Measurements from ENCODE around the gene TAF8.
"Not testable (repeated sequence)": the region's sequence is repeated elsewhere in the genome, so short reads cannot be mapped to it uniquely, and the experiment has no call there.

Gene TAF8, protein sequence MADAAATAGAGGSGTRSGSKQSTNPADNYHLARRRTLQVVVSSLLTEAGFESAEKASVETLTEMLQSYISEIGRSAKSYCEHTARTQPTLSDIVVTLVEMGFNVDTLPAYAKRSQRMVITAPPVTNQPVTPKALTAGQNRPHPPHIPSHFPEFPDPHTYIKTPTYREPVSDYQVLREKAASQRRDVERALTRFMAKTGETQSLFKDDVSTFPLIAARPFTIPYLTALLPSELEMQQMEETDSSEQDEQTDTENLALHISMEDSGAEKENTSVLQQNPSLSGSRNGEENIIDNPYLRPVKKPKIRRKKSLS

DNA sequence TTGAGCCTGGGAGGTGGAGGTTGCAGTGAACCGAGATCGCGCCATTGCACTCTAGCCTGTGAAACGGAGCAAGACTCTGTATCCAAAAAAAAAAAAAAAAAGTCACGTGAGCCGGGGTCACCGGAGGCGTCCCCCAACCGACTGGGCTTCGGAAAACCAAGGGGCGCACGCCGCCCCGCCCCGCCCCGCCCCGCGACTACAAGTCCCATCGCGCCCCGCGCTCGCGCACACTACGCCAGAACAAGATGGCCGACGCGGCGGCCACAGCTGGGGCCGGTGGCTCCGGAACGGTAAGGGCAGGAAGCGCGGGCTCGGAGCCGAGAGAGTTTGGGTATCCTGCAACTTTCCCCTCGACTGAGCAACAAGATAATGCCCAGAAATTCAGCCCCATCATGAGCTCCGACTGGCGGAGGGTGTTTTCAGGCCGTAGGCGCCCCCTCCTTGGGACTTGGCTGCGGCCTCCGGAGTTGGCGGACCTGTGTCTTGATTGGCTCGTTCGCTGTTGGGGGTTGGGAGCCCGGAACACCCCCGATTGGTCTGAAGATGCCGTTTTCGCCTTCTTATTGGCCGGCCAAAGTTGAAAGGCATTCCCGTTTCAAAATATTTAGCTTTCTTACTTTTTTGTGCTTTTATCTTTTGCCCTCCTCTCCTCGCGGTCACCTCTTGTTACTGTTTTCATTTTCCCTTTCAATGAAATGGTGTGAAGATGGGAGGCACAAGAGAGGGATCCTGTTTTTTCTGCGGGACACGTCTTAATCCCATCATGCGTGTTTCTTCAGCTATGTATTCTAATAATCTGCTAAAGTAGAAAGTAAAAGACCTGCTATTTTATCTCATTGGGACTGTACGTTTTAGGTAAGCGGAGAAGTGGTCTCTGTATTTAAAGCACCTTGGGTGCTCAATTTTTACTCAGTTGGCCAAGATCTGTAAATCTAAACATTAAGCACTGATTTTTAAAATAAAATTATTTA, at the start of gene TAF8:
Gene TAF8, plus strand, starts transcription at position 228 of the 971 bp plus-strand sequence. Its CDS starts 18 bp downstream, at position 246.
- DNase-seq (ENCODE audit: low read depth in 4 of 4, low spot score in 1 of 4), result peak; percentile 72 to 88 (median 78)

DNA sequence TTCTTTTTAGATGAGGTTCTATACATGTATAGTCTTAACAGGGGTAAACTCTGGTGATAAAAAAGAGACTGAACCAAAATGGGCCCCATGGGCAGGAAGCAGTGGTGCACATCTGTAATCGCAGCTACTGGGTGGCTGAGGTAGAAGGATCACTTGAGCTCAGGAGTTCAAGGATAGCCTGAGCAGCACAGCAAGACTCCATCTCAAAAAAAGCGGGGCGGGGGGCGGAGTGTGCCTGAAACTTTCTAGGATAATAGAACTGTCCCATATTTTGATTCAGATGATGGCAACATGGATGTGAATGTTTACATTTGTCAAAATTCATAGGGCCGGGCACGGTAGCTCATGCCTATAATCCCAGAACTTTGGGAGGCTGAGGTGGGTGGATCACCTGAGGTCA, 48.8 kb upstream of the TAF8 start:
- no peak for DNase-seq (ENCODE audit: low read depth in 4 of 4, low spot score in 1 of 4)

DNA sequence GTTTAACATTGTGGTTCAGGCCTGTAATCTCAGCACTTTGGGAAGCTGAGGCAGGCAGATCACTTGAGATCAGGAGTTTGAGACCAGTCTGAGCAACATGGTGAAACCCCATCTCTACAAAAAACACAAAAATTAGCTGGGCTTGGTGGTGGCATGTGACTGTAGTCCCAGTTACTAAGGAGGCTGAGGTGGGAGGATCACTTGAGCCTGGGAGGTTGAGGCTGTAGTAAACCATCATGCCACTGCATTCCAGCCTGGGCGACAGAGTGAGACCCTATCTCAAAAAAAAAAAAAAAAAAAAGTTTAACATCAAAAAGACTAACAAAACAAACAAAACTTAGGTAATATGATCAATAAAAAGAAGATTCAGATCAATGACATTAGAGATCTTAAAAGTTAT, 46.7 kb upstream of the TAF8 start:
- DNase-seq (ENCODE audit: low read depth in 4 of 4, low spot score in 1 of 4), result not testable (repeated sequence)

DNA sequence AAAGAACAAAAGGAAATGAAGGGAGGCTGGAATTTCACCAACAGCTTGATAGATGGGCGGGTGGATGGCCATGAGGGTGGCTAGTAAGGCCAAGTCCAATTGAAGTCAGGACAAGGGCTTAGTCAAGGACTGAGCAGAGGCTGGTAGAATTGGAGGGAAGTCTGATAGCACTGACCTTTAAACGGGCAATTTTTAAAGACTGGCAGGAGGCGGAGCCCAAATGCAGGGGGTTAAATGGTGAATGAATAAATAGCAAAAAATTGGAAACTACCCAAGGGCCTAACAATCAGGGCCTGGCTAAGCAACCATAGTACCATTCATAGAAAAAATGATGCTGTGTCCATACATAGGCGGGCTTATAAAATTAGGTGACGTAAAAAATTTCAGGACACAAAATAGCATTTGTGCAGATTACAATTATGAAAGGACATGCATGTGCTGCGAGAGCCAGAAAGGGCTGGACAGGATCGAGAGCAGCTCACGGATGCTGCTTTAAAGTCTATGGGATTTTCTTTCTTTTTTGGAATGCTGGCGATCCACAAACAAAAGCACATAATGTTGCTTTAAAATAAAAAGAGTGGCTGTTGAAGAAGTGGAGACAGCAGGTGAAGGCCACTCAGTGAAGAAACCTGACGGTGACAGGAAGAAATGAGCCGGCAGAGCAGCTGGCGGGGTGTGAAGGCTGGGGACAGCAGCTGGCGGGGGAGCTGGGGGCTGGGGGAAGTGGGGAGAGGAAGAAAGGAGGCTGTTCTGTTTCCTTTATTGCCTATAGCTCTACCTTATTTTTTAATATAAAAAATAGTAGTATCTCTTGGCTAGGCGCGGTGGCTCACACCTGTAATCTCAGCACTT, 42.8 kb upstream of the TAF8 start:
- no peak for DNase-seq (ENCODE audit: low read depth in 4 of 4, low spot score in 1 of 4)

DNA sequence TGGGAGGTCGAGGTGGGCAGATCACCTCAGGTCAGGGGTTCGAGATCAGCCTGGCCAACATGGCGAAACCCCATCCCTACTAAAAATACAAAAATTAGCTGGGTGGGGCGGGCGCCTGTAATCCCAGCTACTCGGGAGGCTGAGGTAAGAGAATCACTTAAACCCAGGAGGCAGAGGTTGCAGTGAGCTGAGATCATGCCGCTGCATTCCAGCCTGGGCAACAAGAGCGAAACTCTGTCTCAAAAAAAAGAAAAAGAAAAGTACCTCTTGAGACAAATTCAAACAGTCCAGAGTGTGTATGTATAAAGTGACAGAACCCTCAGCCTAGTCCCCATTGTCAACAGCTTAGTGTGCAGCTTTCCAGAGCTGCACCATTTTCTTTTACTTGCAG, 42.2 kb upstream of the TAF8 start:
- DNase-seq (ENCODE audit: low read depth in 4 of 4, low spot score in 1 of 4), result not testable (repeated sequence)

DNA sequence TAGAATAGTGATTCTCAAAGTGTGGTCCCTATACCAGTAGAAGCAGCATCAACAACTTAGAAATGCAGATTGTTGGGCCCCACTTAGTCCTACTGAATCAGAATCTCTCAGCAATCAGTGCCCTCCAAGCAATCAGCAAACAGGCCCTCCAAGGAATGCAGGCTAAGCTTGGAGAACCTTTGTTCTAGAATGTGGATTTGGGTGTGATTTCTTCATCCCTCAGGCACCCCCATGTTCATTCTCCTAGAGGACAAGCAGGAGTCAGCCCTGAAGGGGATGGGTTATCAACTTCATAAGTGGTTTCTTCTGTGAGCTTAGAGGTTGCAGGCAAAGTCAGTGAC, 40.5 kb upstream of the TAF8 start:
- no peak for DNase-seq (ENCODE audit: low read depth in 4 of 4, low spot score in 1 of 4)

DNA sequence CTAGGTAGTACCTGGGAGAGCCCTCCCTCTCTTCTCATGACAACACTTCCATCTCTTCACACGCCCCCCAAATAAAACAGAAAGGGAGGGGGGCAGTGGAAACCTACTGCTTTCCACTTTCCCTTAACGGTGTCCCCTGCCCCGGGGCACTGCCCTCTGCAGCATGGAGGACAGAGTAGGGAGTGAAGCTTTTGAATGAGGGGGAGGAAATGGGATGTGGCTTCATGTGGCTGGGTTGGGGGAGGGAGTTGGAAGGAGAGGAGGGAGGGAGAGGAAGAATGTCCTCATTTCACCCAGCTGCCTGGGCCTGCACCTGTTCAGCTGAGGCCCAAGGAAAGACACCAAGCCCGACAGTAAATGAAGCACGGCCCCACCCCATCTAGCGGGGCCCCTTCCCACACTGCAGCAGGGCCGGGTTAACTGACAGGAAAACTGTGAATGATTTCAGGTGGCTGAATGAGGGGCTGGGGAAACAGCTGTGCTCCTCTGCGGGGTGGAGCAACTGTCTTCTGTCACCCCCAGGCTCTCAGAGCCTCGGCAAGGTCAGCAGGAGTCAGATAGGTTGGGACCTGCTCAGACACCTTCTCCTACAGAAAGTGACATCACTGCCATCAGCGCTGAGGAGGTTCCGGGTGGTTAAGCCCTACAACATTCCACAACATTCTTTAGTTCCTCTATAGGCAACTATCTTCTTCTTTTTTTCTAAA, 40.0 kb upstream of the TAF8 start:
- no peak for DNase-seq (ENCODE audit: low read depth in 4 of 4, low spot score in 1 of 4)

DNA sequence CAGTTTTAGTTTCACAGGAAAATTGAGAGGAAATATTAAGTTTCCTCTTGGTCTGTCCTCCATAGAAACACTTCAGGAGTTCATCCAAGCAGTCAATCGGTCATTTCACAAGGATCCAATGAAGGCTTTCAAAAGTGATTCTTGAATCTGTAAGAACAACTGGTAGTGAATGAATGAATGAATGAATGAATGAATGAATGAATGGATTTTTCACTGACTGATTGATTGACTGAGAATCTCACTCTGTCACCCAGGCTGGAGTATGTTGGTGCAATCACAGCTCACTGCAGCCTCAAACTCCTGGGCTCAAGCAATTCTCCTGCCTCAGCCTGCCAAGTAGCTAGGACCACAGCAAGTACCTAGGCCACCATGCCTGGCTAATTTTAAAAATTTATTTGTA, 39.4 kb upstream of the TAF8 start:
- DNase-seq (ENCODE audit: low read depth in 4 of 4, low spot score in 1 of 4), result no peak

DNA sequence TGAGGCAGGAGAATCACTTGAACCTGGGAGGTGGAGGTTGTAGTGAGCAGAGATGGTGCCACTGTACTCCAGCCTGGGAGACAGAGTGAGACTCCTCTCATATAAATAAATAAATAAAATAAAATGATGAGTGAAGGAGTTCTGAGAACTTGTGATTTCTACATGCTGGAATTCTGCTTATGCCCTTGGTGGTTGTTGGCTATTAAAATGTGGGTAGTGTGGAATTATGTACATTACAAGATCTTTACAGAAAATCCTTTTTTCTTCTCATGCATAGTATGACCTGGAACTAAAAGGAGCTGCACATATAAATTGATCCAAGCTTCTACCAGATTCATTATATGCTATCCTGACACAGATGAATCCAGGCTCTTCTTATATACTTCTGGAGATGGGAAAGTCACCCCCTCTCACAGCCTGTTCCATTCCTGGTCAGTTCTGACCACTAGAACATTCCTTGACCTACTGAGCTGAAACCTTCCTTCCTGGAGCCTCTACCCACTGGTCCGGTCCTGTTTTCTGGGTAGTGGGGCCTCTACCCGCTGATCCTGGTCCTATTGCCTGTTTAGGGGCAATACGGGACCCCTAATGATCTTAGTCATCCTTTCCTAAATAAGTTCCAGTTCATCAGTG, 37.7 kb upstream of the TAF8 start:
- DNase-seq (ENCODE audit: low read depth in 4 of 4, low spot score in 1 of 4), result no peak

DNA sequence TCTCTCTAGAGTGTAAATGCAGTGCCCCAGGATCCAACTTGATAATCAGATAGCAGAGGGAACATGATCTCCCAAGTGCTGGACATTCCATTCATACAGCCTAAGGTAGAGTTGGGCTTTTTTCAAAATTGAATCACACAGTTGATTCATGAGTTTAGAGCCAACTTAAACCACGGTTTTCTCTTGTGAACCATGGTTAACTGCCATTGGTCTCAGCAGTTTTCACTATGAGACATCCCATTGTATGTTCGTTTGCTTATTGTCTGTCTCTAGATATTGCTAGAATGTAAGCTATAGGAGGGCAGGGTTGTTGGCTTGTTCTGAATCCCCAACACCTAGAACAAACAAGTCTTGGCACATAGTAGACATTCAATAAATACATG, 37.2 kb upstream of the TAF8 start:
- DNase-seq (ENCODE audit: low read depth in 4 of 4, low spot score in 1 of 4), result no peak

DNA sequence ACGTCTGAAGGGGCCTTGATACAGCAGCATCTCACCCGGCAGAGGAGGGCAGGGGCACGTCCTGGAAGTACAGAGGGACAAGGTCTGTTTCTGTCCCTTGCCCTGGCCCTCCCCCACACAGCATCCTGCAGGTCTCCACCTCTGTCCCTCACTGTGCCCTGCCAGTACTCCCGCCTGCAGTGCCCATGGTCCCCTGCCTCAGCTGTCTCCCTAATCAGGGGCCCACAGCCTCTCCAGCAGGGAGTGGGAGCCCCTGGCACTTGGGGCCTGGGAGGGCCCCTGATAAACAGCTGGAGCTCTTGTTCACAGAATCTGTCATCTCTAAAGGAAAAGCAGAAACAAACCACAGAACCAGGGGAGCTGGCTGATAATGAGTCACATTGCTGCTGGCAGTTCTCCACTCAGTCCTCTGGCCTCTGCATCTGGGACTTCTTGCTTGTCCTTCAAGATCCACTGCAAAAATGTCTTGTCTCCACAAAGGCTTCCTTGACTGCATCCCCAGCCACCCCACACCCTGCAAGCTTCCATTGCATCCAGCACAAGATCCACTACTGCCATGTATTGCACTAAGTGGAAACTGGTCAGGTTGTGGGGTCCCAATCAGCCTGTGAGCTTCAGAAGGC, 33.2 kb upstream of the TAF8 start:
- no peak for DNase-seq (ENCODE audit: low read depth in 4 of 4, low spot score in 1 of 4)

DNA sequence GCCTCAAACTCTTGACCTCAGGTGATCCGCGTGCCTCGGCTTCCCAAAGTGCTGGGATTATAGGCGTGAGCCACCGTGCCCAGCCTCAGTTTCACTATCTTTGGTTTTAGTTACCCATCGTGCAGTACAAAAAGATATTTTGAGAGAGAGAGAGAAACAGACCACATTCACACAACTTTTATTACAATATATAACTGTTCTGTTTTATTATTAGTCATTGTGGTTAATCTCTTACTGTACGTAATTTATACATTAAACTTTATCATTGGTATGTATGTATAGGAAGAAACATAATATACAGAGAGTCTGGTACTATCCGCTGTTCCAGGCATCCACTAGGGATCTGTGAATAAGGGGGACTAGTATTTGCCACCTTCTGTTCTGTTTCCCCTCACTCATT, 29.4 kb upstream of the TAF8 start:
- DNase-seq (ENCODE audit: low read depth in 4 of 4, low spot score in 1 of 4), result no peak

DNA sequence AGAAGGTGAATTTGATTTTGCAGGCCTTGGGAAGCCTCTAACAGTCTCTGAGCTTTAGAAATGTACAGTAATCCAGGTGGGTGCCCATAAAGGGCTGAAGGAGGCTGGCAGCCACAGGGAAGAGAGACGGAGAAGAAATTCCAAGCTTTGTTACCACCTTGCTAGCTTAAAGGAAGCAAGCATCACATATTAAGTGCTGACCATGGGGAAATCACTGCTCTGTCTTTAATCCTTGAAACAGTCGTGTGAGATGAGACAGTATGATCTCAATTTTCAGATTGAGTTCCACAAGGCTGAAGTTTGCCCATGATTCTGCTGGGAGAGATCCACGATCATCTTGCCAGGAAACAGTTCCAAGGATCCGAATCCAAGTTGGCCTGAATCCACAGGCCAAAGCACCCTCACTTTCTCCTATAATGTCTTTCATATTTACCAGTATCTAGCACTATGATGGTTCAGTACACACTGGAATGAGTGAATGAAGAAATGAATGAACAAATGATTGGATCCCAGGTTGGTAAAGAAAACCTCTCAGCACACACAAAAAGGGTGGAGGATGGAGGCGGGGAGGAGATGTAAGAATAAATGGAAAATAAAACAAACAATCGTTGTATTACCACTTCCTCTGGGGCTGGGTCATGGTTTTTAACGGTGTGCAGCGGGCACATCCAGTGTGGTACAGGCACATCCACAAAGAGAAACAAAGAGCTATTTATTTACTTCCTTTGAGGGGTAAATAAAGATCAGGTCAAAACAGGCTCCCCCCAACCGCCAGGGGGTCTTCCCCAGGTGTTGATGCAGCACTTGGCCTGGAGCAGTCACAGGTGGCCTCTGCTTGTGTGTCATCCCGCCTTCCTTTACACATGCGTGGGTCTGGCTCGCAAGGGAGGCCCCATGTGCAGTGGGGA, 28.2 kb upstream of the TAF8 start:
- peak in 1 of 4 experiments; percentile 60 for DNase-seq (ENCODE audit: low read depth in 4 of 4, low spot score in 1 of 4)

DNA sequence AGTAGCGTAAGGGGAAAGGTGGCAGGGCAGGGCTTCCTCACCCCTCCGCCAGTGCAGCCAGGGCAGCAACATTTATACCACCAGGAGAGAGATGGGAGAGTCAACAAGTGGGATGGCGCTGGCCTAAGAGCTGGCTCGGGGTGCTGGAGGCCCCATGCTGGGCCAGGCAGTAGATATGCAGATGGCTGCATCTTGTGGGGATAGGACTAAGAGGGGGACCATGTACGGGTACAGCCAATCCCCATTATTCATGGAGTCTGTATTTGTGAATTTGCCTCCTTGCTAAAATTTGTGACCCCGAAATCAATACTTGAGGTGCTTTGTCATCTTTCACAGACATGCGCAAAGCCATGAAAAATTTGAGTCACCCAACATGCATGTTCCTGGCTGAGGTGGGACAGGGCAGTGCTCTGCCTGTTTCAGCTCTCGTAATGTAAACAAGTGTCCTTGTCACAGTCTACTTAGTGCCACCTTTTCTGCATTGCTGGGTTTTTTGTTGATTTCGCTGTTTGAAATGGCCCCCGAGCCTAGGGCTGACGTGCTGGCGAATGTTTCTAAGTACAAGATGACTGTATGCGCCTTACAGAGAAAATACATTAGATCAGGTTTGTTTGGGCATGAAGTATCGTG, 27.5 kb upstream of the TAF8 start:
- DNase-seq (ENCODE audit: low read depth in 4 of 4, low spot score in 1 of 4), result no peak

DNA sequence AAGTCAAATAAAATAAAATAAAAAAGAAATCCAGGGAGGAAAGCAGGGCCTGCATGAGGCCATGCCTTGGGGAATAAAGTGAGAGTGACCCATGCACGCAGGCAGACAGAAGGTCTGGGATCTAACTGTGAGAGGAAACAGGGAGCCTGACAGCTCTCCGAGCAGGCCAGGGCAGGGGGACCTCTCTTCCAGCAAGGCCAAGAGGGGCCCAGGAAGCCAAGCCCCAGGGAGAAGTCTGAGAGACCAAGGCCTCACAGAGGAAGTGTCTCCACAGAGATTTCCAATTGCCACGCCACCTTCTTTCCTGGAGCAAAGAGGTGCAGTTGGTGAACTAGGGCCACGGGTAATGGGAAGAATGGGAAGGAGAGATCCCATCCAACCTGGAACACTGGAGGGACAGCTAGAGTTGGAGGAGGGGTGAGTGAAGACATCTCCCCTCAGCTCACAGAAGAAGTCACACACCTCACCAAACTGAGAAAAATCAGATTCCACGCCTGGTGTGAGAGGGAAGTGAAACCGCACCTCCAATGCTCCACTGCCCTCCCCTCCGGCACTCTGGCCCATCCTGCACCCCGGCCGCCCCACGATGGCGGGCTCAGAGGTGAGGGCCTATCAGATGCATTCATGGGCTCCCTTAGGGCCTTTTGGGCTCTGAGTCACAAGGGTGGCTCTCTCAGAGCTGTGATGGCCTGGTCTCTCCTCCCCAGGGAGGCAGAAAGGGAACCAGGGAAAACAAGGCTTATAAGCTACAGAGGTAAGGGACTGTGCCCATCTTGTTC, 25.1 kb upstream of the TAF8 start:
- no peak for DNase-seq (ENCODE audit: low read depth in 4 of 4, low spot score in 1 of 4)

DNA sequence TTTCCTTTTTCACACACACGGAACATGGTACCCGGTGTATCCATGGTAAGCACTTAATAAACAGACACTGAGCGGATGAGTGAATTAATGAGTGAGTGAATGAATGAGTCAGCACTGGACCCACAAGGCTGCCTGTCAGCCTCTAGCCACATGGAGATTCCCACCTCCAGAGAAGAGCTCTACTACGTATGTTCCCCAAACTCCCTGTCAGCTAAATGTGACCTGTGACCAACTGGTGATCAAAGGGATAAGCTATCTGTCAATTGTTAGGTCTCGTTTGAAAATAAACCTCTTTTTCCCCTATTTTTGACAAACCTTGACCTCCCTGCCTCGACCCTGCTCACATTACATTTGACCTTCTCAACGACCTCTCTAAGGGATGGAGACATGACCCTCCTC, 24.5 kb upstream of the TAF8 start:
- DNase-seq (ENCODE audit: low read depth in 4 of 4, low spot score in 1 of 4), result no peak

DNA sequence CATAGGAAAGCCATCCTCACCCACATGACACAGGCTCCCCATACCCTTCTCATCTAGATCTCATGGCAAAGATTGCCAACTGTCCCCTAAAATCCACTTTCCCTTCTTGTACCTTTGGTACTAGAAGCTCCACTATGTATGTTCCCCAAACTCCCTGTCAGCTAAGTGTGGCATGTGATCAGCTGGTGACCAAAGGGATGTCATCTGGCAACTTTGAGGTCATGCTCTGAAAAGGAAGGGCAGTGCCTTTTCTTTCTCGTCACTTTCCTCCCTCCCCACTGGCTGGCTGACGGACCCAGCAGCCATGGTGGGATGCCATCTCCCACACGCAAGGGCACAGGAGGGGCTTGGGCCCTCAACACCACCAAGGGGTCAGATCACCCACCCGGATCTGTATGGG, 23.8 kb upstream of the TAF8 start:
- no peak for DNase-seq (ENCODE audit: low read depth in 4 of 4, low spot score in 1 of 4)
